Osteoblast (primary cell): ENCODE results near the gene C4orf17. TPM values are rescaled to one million over a fixed set of nuclear protein-coding genes. Genes with fewer than 3 reads are reported as not detected.
A peak's percentile ranks its signal among the peaks of the same experiment; 100 is the strongest.

Experiments
- DNase-seq: peaks from one replicate; pipeline ENCODE4 v3.0.0; 2011; ENCODE audit warnings: low spot score, mixed read lengths; ENCODE audit not compliant: insufficient read length; ENCODE audit errors: missing footprints
- H2AFZ ChIP-seq: 2 replicates; pipeline ENCODE4 v1.6.0; 2011; ENCODE audit warnings: mild to moderate bottlenecking, low read length
- H3K27ac ChIP-seq: 2 replicates; pipeline ENCODE4 v1.5.1; 2011; ENCODE audit warnings: mild to moderate bottlenecking, low read depth, low read length, moderate library complexity
- H3K27me3 ChIP-seq: 2 replicates; pipeline ENCODE4 v1.6.0; 2012; ENCODE audit warnings: mild to moderate bottlenecking, control low read depth, inconsistent platforms, low read length, moderate library complexity; ENCODE audit not compliant: insufficient read depth
- H3K36me3 ChIP-seq: 2 replicates; pipeline ENCODE4 v1.5.1; 2011; ENCODE audit warnings: mild to moderate bottlenecking, low read length, control low read depth, moderate library complexity; ENCODE audit not compliant: insufficient read depth
- H3K4me1 ChIP-seq: 2 replicates; pipeline ENCODE4 v1.5.1; 2011; ENCODE audit warnings: mild to moderate bottlenecking, low read length, control low read depth, moderate library complexity; ENCODE audit not compliant: insufficient read depth
- H3K4me2 ChIP-seq: 2 replicates; pipeline ENCODE4 v1.6.0; 2011; ENCODE audit warnings: mild to moderate bottlenecking, low read length; ENCODE audit not compliant: insufficient read depth
- H3K4me3 ChIP-seq: fragments of 200-600 bp; sonication (generic); 3 replicates; pipeline ENCODE4 v1.5.1; 2012; ENCODE audit warnings: mild to moderate bottlenecking, low read length, inconsistent platforms; ENCODE audit not compliant: insufficient read depth
- H3K79me2 ChIP-seq: 2 replicates; pipeline ENCODE4 v1.6.0; 2012; ENCODE audit warnings: mild to moderate bottlenecking, low read length, control low read depth, inconsistent platforms; ENCODE audit not compliant: insufficient read depth
- H3K9me3 ChIP-seq: 2 replicates; pipeline ENCODE4 v1.5.1; 2011; ENCODE audit warnings: low read depth, low read length, control low read depth
- H4K20me1 ChIP-seq: 2 replicates; pipeline ENCODE4 v1.6.0; 2012; ENCODE audit warnings: mild to moderate bottlenecking, low read length, control low read depth; ENCODE audit not compliant: insufficient read depth
- CTCF ChIP-seq: IDR thresholded peaks from 2 replicates; pipeline ENCODE4 v1.5.1; 2011; ENCODE audit warnings: mild to moderate bottlenecking, low read depth, low read length, moderate library complexity; ENCODE audit errors: extremely low read depth
- total RNA-seq: library from RNA; depleted of rRNA; stranded (reverse); fragments of >200 nt; gene quantifications from 2 replicates; pipeline ENCODE4 v1.2.3, GENCODE V29; 2012

The C4orf17 gene
- total RNA-seq, 1 donor, result not detected

- Histone ChIP-seq H3K9me3 (no peaks in the 10 kb centered on the region), H3K4me1 (no peaks in the 10 kb centered on the region), H4K20me1 (no peaks in the 10 kb centered on the region), H3K4me3 (no peak overlapping the region), H3K79me2 (no peaks in the 10 kb centered on the region), H3K4me2 (no peak overlapping the region), H3K36me3 (no peaks in the 10 kb centered on the region), H3K27ac (no peak overlapping the region), H3K27me3 (no peaks in the 10 kb centered on the region), H2AFZ (no peak overlapping the region)
- DNase-seq, result no peak
- TF ChIP-seq CTCF, result no peak
Measured at GRCh38 chr4:99552872-99553271, 42.1 kb downstream of the C4orf17 start.

- Histone ChIP-seq H3K27me3 (no peaks in the 10 kb centered on the region), H4K20me1 (no peaks in the 10 kb centered on the region)
- TF ChIP-seq CTCF, result no peak
Measured at GRCh38 chr4:99563310-99564186, 52.7 kb downstream of the C4orf17 start, which contains the start of gene TRMT10A. Gene TRMT10A (minus strand): TSS chr4:99564039. CDS start chr4:99559338, 4,701 bp downstream.

GRCh38 chr4:99564921-99565320 is 54.1 kb downstream of the C4orf17 start:
- H3K27ac ChIP-seq, result no peak overlapping the region
- H3K4me2 ChIP-seq, result no peak overlapping the region
- no peaks in the 10 kb centered on the region for H4K20me1 ChIP-seq
- H3K79me2 ChIP-seq, result no peaks in the 10 kb centered on the region
- no peak for DNase-seq
- H3K4me3 ChIP-seq, result no peak overlapping the region
- peaks cover 5% of the 10 kb centered on the region for H3K4me1 ChIP-seq
- TF ChIP-seq CTCF, result no peak
- no peaks in the 10 kb centered on the region for H3K27me3 ChIP-seq
- H3K9me3 ChIP-seq, result no peaks in the 10 kb centered on the region
- peak overlapping the region; percentile 100 for H2AFZ ChIP-seq
- no peaks in the 10 kb centered on the region for H3K36me3 ChIP-seq

More at GRCh38 chr4:99563310-99564186, 52.7 kb downstream of the C4orf17 start, which contains the start of gene TRMT10A:
- no peaks in the 10 kb centered on the region for H3K36me3 ChIP-seq
- peak; percentile 94 for DNase-seq
- H3K9me3 ChIP-seq, result no peaks in the 10 kb centered on the region
- peak within 1 kb of the TSS; percentile 100 for H2AFZ ChIP-seq
- peaks cover 5% of the 10 kb centered on the region for H3K4me1 ChIP-seq
- peak within 1 kb of the TSS; percentile 99 for H3K27ac ChIP-seq
- no peaks in the 10 kb centered on the region for H3K79me2 ChIP-seq
- H3K4me2 ChIP-seq, result peak within 1 kb of the TSS; percentile 89
- H3K4me3 ChIP-seq, result peak within 1 kb of the TSS; percentile 98

- Histone ChIP-seq H3K27me3 (no peaks in the 10 kb centered on the region), H3K4me2 (no peak overlapping the region), H3K27ac (no peak overlapping the region), H4K20me1 (no peaks in the 10 kb centered on the region), H3K4me1 (no peaks in the 10 kb centered on the region), H3K79me2 (no peaks in the 10 kb centered on the region), H3K4me3 (no peak overlapping the region), H3K36me3 (no peaks in the 10 kb centered on the region), H3K9me3 (no peaks in the 10 kb centered on the region), H2AFZ (no peak overlapping the region)
- TF ChIP-seq CTCF, result no peak
- DNase-seq, result no peak
Measured at GRCh38 chr4:99571883-99572282, 61.1 kb downstream of the C4orf17 start.
